ENCODE data around the gene DAZL. TPM values are rescaled to one million over a fixed set of nuclear protein-coding genes. Genes with fewer than 3 reads are reported as not detected.

The DAZL gene
- total RNA-seq, 1 donor from 2014 or later = not detected

DNA sequence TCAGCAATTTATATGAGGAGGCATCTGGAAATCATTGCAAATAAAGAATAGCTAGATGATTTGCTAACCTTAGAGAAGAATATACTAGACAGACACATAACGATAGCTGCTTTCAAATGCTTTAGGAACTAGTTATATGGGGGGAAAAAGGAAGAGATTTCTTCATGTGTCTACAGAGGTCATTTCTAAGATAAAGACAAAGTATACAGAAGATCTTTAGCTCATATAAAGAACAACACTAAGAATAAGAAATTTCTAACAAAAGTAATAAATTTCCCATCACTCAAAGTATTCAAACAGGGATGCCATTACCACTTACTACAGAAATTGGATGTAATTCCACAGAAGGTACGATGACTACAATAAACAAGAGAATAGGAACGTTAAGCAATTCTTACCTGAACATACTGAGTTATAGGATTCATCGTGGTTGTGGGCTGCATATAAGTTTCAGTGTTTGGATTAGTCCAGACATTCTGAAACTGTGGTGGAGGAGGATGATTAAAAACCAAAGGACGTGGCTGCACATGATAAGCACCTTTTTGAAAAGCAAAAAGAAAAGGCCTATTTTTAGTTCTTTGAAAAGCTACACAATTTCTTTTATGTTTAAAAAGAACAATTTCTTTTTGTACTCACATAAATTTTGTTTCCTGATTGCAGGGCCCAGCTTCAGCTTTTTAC, 8.7 kb downstream of the DAZL start:
- Mint-ChIP-seq H3K4me1 (ENCODE audit: low read depth) (no peaks in the 10 kb centered on the region), H3K27ac (ENCODE audit: unreplicated experiment) (no peak overlapping the region), H3K9me3 (ENCODE audit: low read depth) (no peaks in the 10 kb centered on the region), H3K36me3 (ENCODE audit: low read depth) (no peaks in the 10 kb centered on the region), H3K27me3 (ENCODE audit: low read depth) (peaks cover 55% of the 10 kb centered on the region), H3K4me3 (ENCODE audit: unreplicated experiment) (no peak overlapping the region)
- TF ChIP-seq, protein P1, sequence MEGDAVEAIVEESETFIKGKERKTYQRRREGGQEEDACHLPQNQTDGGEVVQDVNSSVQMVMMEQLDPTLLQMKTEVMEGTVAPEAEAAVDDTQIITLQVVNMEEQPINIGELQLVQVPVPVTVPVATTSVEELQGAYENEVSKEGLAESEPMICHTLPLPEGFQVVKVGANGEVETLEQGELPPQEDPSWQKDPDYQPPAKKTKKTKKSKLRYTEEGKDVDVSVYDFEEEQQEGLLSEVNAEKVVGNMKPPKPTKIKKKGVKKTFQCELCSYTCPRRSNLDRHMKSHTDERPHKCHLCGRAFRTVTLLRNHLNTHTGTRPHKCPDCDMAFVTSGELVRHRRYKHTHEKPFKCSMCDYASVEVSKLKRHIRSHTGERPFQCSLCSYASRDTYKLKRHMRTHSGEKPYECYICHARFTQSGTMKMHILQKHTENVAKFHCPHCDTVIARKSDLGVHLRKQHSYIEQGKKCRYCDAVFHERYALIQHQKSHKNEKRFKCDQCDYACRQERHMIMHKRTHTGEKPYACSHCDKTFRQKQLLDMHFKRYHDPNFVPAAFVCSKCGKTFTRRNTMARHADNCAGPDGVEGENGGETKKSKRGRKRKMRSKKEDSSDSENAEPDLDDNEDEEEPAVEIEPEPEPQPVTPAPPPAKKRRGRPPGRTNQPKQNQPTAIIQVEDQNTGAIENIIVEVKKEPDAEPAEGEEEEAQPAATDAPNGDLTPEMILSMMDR (IDR thresholded peaks at IDR 0.05) = no peak
- no peak for DNase-seq (ENCODE audit: low spot score)

DNA sequence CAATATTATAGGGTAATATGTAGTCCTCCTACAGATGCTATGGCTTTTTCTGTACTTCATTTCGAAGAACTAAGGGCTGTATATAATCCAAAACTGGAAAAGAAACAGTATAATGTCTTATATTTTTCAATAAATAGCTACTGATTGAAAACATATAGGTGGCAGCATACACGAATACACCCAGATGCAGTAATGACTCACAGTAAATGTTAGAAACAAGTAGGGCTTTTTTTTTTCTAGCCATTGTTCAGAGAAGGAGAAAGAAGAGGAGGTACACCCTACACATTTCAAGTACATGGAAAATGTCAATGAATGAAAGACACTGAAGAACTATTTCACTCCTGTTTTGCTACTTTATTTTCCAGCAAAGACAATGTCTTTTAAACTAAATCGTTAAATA, 9.4 kb downstream of the DAZL start:
- Mint-ChIP-seq H3K27me3 (ENCODE audit: low read depth) (peaks cover 55% of the 10 kb centered on the region), H3K9me3 (ENCODE audit: low read depth) (no peaks in the 10 kb centered on the region), H3K4me3 (ENCODE audit: unreplicated experiment) (no peak overlapping the region), H3K4me1 (ENCODE audit: low read depth) (no peaks in the 10 kb centered on the region), H3K27ac (ENCODE audit: unreplicated experiment) (no peak overlapping the region), H3K36me3 (ENCODE audit: low read depth) (no peaks in the 10 kb centered on the region)
- no peak for DNase-seq (ENCODE audit: low spot score)
- TF ChIP-seq, protein P1 (IDR thresholded peaks at IDR 0.05) = peak; percentile 18

DNA sequence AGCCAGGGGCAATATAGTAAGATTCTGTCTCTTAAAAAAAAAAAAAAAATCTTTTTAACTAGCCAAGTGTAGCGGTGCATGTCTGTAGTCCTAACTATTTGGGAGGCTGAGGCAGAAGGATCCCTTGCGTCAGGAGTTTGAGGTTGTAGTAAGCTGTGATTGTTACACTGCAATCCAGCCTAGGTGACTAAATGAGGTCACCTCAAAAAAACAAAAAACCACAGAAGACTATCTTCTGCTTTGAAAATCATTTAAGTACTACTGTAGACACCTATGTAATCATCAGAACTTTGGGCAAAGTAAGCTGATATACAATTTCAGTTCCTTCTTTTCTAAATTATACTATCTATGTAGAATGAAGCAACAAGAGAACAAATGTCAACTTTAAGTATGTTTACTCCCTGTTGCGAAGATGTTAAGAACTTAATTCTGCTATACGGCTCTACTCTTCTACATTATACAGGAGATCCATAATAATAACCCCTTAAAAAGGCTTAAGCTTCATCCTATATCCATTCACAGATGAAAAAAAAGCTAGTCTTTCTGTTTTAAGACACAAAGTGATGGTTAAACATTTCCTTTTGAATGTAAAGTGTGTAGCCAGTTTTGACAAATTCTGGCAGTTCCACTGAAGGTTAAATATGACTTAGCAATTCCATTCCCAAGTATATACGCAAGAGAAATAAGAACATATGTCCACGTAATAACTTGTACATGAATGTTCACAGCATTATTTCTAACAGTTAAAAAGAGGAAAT, 15.2 kb downstream of the DAZL start:
- Mint-ChIP-seq H3K27me3 (ENCODE audit: low read depth) (peaks cover 20% of the 10 kb centered on the region), H3K27ac (ENCODE audit: unreplicated experiment) (no peak overlapping the region), H3K4me1 (ENCODE audit: low read depth) (peaks cover 11% of the 10 kb centered on the region), H3K9me3 (ENCODE audit: low read depth) (no peaks in the 10 kb centered on the region), H3K4me3 (ENCODE audit: unreplicated experiment) (no peak overlapping the region), H3K36me3 (ENCODE audit: low read depth) (no peaks in the 10 kb centered on the region)
- DNase-seq (ENCODE audit: low spot score) = no peak
- TF ChIP-seq, protein P1 (IDR thresholded peaks at IDR 0.05) = no peak

DNA sequence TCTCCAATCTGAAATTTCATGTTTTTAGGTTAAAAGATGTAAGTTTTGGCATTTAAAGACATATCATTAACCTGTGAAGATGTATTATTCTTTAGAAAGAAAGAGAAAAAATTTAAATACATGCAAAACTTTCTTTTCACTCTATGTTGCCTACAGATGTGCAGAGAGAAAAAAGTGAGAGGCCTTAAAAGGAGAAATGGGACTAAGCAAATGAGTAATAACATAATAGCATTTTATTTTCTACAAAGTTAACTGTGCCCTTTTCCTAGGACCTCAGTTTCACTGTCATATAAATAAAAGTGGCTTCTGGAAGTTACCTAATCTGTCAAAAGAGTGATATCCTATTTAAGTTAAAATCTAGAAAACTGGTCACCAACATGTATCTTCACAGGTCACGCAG, 16.1 kb downstream of the DAZL start:
- Mint-ChIP-seq H3K27ac (ENCODE audit: unreplicated experiment) (no peak overlapping the region), H3K4me3 (ENCODE audit: unreplicated experiment) (no peak overlapping the region), H3K4me1 (ENCODE audit: low read depth) (peaks cover 11% of the 10 kb centered on the region), H3K36me3 (ENCODE audit: low read depth) (no peaks in the 10 kb centered on the region), H3K27me3 (ENCODE audit: low read depth) (peaks cover 15% of the 10 kb centered on the region), H3K9me3 (ENCODE audit: low read depth) (no peaks in the 10 kb centered on the region)
- TF ChIP-seq, protein P1 (IDR thresholded peaks at IDR 0.05) = no peak
- no peak for DNase-seq (ENCODE audit: low spot score)

DNA sequence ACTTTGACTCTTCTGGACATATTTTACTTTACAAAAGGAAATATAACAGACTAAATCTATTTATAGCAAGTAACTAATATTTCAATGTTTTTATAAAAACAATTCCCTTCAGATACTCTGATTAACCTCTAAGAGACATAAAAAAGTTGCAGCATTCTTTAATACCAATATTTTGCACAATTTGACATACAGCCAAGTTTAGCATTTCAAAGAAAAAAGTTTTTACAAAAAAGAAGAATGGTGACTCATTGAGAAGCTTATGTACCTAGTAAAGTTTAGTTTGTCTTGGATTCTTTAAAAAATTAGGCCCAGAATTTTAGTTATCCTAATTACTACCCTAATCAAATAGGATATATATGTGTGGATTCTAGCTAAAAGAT, 17.6 kb downstream of the DAZL start:
- H3K36me3 Mint-ChIP-seq (ENCODE audit: low read depth) = no peaks in the 10 kb centered on the region
- no peak overlapping the region for H3K4me3 Mint-ChIP-seq (ENCODE audit: unreplicated experiment)
- no peaks in the 10 kb centered on the region for H3K9me3 Mint-ChIP-seq (ENCODE audit: low read depth)
- peaks cover 11% of the 10 kb centered on the region for H3K4me1 Mint-ChIP-seq (ENCODE audit: low read depth)
- no peak for DNase-seq (ENCODE audit: low spot score)
- no peak overlapping the region for H3K27ac Mint-ChIP-seq (ENCODE audit: unreplicated experiment)
- TF ChIP-seq, protein P1 (IDR thresholded peaks at IDR 0.05) = no peak
- peaks cover 10% of the 10 kb centered on the region for H3K27me3 Mint-ChIP-seq (ENCODE audit: low read depth)
